Stimulated activated CD4-positive, alpha-beta T cell treated with anti-CD3 and anti-CD28 coated beads, Interleukin-4, amount 100 ng/mL, for 48 hours (primary cell): ENCODE measurements around the gene LAPTM5.
"Not testable (repeated sequence)": the region's sequence is repeated elsewhere in the genome, so short reads cannot be mapped to it uniquely, and the experiment has no call there.

Source experiments
- DNase-seq, 2 donors: peaks; one replicate each; pipeline ENCODE4 v3.0.0-alpha.2; 2020; ENCODE audit warnings: low read depth in 2 of 2

The LAPTM5 gene

GRCh38 chr1:30694280-30695175, 63.0 kb downstream of the LAPTM5 start:
- DNase-seq, result no peak

GRCh38 chr1:30693822-30694221, 63.8 kb downstream of the LAPTM5 start:
- no peak for DNase-seq

GRCh38 chr1:30693366-30693765, 64.2 kb downstream of the LAPTM5 start:
- DNase-seq, result no peak

- no peak for DNase-seq
Observed at GRCh38 chr1:30692948-30693301, 64.6 kb downstream of the LAPTM5 start.

GRCh38 chr1:30692201-30692947, 65.2 kb downstream of the LAPTM5 start:
- DNase-seq, result no peak

GRCh38 chr1:30691480-30691879, 66.1 kb downstream of the LAPTM5 start:
- DNase-seq, result no peak

GRCh38 chr1:30689901-30690645, 67.5 kb downstream of the LAPTM5 start:
- no peak for DNase-seq

GRCh38 chr1:30688920-30689794, 68.4 kb downstream of the LAPTM5 start:
- no peak for DNase-seq

- not testable (repeated sequence) for DNase-seq
Observed at GRCh38 chr1:30688516-30688915, 69.1 kb downstream of the LAPTM5 start.

GRCh38 chr1:30687886-30688285, 69.7 kb downstream of the LAPTM5 start:
- DNase-seq, result no peak

- no peak for DNase-seq
Observed at GRCh38 chr1:30686236-30686935, 71.2 kb downstream of the LAPTM5 start.

GRCh38 chr1:30685796-30686165, 71.8 kb downstream of the LAPTM5 start:
- no peak for DNase-seq

- DNase-seq, result no peak
Observed at GRCh38 chr1:30684881-30685795, 72.4 kb downstream of the LAPTM5 start.

GRCh38 chr1:30684259-30684658, 73.3 kb downstream of the LAPTM5 start:
- DNase-seq, result no peak

GRCh38 chr1:30683699-30684098, 73.9 kb downstream of the LAPTM5 start:
- DNase-seq, result no peak
